GM12872 (cell line): Measurements from ENCODE around the gene KRT6A.

ENCODE experiments used
- TF ChIP-seq, protein P1 (sequence below): IDR thresholded peaks from 3 replicates; pipeline ENCODE4 v1.5.1; 2011; ENCODE audit warnings: low read depth, mild to moderate bottlenecking, low read length, moderate library complexity; ENCODE audit not compliant: insufficient read depth

Gene KRT6A

DNA sequence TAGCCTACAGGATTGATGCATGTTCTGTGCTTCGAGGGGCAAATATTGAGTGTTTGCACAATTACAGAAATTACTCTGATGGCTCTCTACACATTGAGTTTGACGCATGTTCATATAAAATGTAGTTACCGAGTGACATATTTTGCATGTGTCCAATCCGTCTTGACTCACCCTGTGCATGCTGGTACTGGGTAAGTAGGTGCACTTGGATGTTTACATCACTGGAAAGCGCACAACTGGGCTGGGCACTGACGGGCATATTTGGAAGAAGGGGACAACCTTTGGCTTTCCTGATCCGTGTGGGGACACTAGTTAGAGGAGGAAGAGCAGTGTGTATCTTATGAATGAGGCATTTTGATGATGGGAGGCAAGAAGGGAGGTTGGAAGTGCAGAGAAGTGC is 4.9 kb upstream of the KRT6A start:
- TF ChIP-seq, protein P1, sequence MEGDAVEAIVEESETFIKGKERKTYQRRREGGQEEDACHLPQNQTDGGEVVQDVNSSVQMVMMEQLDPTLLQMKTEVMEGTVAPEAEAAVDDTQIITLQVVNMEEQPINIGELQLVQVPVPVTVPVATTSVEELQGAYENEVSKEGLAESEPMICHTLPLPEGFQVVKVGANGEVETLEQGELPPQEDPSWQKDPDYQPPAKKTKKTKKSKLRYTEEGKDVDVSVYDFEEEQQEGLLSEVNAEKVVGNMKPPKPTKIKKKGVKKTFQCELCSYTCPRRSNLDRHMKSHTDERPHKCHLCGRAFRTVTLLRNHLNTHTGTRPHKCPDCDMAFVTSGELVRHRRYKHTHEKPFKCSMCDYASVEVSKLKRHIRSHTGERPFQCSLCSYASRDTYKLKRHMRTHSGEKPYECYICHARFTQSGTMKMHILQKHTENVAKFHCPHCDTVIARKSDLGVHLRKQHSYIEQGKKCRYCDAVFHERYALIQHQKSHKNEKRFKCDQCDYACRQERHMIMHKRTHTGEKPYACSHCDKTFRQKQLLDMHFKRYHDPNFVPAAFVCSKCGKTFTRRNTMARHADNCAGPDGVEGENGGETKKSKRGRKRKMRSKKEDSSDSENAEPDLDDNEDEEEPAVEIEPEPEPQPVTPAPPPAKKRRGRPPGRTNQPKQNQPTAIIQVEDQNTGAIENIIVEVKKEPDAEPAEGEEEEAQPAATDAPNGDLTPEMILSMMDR, result no peak

DNA sequence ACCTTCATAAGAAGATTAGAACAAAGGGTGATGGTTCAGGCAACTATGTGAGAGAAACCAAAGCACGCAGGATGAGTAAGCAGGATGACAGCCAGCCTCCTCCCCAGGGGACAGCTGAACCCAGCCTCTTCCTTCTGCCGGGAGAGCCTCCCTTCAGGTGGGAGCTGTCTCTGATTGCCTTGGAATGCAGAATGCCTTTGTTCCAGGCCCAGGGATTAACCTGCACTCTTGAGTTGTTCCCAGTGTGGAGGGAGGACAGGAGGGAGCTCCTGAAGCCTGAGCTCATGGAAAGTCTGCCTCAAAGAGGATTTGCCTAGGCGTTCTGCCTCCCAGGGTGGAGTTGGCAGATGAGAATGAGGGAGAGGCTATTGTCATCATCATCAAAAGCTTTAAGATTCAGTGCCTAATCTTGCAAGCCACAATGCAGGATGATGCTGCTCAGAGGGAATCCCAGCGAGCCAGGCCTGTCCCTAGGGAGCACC is 3.6 kb upstream of the KRT6A start:
- TF ChIP-seq, protein P1, result no peak

DNA sequence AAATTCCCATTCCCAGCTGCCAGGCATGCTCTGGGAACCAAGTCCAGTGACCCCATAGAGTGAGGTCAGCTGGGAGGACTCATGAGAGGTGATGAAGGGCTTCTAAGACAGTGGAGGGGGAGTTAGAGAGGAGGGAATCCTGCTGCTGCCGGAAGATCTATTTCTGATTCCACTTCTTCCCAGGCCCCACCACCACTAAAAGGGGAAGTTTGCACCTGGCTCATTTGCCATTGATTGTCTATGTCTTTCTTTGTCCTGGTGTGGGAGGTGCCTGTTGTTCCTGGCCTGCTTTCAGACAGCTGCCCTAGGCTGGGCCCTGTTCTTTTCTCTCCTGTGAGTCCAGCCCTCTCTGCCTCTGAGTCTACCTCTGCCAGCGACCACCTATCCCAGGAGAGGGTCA is 3.0 kb upstream of the KRT6A start:
- TF ChIP-seq, protein P1, result no peak

DNA sequence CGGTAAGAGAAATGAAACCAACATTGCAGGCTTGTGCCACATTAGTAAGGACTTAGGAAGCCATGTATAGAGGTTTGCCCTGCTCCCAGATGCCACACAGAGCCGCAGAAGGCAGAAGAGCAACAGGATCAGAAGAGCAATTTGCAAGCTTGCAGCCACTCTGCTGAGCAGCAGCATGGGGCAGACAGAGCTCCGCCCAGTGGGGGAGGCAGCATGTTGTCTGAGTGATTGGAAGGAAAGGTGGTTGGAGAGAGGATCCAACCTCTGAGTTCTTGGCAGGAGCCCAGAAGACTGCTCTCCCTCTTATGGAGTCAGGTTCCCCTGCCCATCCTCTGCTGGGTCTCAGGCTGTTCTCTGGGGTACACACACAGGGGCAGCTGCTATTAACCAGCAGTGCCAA is 2.3 kb upstream of the KRT6A start:
- TF ChIP-seq, protein P1, result no peak

DNA sequence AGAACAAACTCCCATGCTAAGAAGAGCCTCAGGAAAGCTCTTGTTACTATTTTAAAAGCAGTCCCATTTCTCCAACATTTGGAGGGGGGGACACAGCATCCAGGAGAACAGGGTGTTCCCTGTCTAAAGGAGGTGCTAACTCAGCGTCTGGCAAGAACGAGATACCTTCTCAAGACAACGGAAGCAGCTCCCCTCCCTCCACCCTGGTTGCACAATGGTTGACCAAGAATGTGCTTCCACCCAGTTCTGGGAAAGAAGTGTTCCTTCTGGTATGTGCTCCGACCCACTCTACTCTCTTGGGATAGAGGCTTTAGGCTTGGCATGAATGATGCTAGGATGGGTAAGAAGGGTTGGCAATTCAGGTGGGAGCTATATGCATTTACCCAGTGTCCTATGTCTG is 1.5 kb upstream of the KRT6A start:
- TF ChIP-seq, protein P1, result no peak

DNA sequence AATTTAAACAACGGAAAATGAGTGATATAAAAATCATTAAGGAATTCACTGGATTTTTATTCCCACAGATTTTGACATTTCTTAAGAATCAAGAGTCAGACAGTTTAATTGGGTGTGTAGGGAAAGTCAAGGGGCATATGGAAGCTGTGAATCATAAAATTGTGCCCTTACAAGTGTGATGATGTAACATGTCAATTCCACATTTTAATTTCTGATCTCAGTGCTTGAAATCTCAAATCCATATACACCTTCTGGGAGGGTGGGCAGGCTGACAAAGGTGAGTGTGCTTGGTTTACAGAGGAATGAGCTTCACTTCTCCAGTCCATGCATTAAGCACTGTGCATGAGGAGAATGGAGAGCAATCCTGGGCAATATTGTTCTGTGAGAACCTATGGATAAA is 1.0 kb upstream of the KRT6A start:
- TF ChIP-seq, protein P1, result no peak

DNA sequence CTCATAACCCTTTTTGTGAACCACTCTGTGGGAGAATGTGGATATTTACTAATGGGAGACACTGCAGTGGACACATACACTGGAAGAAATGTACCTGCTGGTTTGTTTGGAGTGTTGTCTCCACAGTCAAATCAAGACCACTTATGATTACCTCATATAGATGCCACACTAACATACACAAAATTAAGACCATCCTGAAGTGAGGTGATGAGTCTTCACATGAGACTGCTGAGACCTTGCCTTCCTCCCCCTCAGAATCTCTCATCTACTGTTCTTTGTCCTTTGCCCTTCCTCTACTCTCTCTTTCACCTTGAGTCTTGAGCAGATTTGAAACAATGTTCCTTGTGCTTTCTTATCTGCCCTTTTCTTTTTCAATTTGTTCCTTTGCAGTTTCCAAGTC is 4.3 kb downstream of the KRT6A start:
- TF ChIP-seq, protein P1, result no peak

DNA sequence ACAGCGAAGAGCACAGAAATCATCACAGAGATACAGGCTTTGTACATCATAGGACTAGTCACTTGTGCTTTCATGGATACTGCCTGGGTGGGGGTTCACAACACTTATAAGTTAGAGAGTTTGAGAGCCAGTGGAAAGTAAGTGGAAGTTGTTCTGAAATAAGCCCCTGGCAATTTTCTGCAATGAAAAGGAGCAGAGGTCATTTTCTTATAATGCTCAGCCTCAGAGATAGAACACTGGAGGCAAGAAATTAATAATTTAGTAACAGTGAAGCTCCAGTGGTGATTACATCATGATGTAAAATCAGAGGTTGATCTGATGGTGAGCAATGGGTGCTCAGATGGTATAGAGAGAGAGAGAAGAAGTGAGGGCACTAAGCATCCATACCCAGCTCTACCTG is 5.8 kb downstream of the KRT6A start:
- TF ChIP-seq, protein P1, result no peak
